Neural crest cell (in vitro differentiated cells): Measurements from ENCODE around the gene FBXO15. TPM values are rescaled to one million over a fixed set of nuclear protein-coding genes. Genes with fewer than 3 reads are reported as not detected.

Source experiments
- DNase-seq: peaks from one replicate; pipeline ENCODE4 v3.0.0; 2021; ENCODE audit warnings: low read depth, mixed read lengths, low spot score
- H3K27ac Mint-ChIP-seq: one replicate; pipeline ENCODE4 v1.8.0; 2021; ENCODE audit warnings: mild to moderate bottlenecking, mixed read lengths; ENCODE audit not compliant: unreplicated experiment
- H3K27me3 Mint-ChIP-seq: 2 replicates; pipeline ENCODE4 v1.8.0; 2021; ENCODE audit warnings: low read depth, mild to moderate bottlenecking, mixed read lengths
- H3K36me3 Mint-ChIP-seq: 2 replicates; pipeline ENCODE4 v1.8.0; 2021; ENCODE audit warnings: low read depth, mild to moderate bottlenecking, mixed read lengths
- H3K4me1 Mint-ChIP-seq: 2 replicates; pipeline ENCODE4 v1.8.0; 2021; ENCODE audit warnings: mixed read lengths
- H3K4me3 Mint-ChIP-seq: one replicate; pipeline ENCODE4 v1.8.0; 2021; ENCODE audit warnings: mild to moderate bottlenecking, mixed read lengths
- H3K9me3 Mint-ChIP-seq: 2 replicates; pipeline ENCODE4 v1.8.0; 2021; ENCODE audit warnings: mixed read lengths
- total RNA-seq: library from RNA; stranded (reverse); gene quantifications from 2 replicates; pipeline ENCODE4 v1.2.1, GENCODE V29; 2021
- TF ChIP-seq, protein P1 (sequence below): fragments of 200-600 bp; sonication (generic); conservative IDR thresholded peaks from 2 replicates; pipeline ENCODE4 v1.5.0; 2021; ENCODE audit warnings: antibody characterized with exemption, mild to moderate bottlenecking

The FBXO15 gene
- total RNA-seq, 1 donor from 2014 or later = 1.7 TPM

DNA sequence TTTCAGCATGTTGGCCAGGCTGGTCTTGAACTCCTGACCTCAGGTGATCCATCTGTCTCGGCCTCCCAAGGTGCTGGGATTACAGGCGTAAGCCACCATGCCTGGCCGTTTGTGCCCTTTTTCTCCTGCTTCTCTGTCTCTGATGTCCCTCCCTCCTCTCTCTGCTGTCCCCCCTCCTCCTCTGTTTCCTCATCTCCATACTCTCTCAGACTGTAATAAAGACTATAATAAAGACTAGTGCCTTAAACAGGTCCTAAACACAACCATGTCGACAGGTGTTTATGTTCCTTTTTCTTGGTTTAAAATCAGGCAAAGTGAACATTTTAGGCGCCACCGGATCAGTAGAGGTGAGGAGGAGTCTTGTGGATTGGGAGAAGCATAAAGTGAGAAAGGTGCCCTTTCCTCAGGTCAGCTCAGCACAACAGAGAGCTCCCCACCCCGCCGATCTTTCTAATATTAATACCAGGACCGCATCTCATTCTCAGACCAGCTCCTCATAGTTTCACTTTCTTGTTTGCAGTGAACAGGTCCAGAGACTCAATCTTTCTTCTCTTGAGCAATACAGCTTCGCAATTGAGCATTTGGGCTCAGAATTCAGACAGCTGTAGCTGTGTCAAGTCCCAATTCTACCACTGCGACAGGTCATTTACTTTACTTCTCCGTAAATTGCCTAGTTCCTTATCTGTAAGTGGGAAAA is 24.4 kb upstream of the FBXO15 start:
- no peak overlapping the region for H3K4me3 Mint-ChIP-seq
- H3K27me3 Mint-ChIP-seq = peaks cover 50% of the 10 kb centered on the region
- H3K4me1 Mint-ChIP-seq = no peaks in the 10 kb centered on the region
- DNase-seq = no peak
- no peak overlapping the region for H3K27ac Mint-ChIP-seq
- H3K9me3 Mint-ChIP-seq = no peaks in the 10 kb centered on the region
- no peaks in the 10 kb centered on the region for H3K36me3 Mint-ChIP-seq
- TF ChIP-seq, protein P1, sequence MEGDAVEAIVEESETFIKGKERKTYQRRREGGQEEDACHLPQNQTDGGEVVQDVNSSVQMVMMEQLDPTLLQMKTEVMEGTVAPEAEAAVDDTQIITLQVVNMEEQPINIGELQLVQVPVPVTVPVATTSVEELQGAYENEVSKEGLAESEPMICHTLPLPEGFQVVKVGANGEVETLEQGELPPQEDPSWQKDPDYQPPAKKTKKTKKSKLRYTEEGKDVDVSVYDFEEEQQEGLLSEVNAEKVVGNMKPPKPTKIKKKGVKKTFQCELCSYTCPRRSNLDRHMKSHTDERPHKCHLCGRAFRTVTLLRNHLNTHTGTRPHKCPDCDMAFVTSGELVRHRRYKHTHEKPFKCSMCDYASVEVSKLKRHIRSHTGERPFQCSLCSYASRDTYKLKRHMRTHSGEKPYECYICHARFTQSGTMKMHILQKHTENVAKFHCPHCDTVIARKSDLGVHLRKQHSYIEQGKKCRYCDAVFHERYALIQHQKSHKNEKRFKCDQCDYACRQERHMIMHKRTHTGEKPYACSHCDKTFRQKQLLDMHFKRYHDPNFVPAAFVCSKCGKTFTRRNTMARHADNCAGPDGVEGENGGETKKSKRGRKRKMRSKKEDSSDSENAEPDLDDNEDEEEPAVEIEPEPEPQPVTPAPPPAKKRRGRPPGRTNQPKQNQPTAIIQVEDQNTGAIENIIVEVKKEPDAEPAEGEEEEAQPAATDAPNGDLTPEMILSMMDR = no peak

DNA sequence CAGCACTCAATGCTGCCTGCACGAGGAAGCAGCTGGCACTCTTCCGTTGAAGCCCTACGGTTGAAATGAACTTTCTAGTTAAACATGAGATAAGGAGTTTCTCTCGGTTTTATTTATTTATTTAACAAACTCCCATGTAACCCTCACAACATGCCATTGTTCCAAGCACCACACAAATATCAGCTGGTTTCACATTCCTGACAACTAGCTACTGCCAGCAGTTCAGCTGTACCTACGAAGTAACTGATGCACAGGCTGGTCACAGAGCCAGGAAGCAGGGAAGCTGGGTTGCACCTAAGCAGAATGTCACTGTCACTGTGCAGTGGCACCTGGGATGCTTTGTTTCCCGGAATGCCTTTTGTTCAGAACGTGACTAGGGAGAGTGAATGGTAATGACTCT is 18.8 kb upstream of the FBXO15 start:
- DNase-seq = no peak
- no peak overlapping the region for H3K4me3 Mint-ChIP-seq
- TF ChIP-seq, protein P1 = no peak
- H3K27ac Mint-ChIP-seq = no peak overlapping the region
- H3K9me3 Mint-ChIP-seq = no peaks in the 10 kb centered on the region
- H3K27me3 Mint-ChIP-seq = peaks cover 20% of the 10 kb centered on the region
- H3K4me1 Mint-ChIP-seq = no peaks in the 10 kb centered on the region
- H3K36me3 Mint-ChIP-seq = peaks cover 3% of the 10 kb centered on the region

DNA sequence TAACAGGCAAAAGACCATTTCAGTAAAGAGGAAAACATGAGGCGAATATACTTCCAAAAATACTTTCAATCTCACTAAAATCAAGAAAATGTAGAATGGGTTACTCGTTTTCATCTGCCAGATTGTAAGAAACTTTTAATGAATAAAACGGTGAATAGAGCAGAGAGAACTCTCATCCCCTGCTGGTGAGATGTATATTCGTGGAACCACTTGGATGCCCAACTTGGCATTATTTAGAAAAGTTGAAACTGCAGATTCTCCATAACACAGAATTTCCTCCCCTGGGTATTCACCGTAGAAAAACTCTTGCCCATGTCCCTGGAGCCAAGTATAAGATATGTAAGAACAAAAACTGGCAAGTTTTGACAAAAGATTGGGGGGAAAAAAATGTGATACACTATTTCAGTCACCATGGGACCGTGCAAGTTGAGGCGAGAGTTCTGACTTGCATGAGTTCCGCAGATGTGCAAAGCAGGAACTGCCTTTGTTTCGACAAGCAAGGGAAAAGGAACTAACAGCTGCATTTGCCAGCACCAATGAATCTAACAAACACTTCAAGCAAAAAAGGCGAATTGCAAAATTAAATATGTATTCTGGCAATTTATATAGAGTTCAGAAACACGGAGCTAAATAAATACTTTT is 15.5 kb upstream of the FBXO15 start:
- TF ChIP-seq, protein P1 = no peak
- Mint-ChIP-seq H3K4me3 (no peak overlapping the region), H3K4me1 (no peaks in the 10 kb centered on the region), H3K27ac (no peak overlapping the region), H3K9me3 (no peaks in the 10 kb centered on the region), H3K36me3 (peaks cover 8% of the 10 kb centered on the region), H3K27me3 (no peaks in the 10 kb centered on the region)
- DNase-seq = no peak

DNA sequence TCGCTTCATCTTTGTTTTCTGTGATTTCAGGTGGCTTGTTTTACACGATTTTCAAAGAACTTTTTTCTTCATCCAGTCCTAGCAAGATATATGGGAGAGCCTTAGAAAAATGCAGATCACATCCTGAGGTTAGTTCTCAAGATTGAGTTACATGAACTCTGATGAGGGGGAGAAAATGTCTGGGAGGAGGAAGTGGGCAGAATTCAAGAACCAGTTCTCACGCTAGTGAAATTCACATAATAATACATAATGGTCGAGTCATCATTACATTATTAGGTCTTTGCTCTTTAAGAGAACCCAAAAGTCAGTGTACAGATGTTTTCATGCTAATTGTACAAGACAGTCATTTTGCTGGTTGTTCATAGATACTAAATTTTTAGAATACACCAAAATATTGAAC is 7.6 kb upstream of the FBXO15 start:
- no peak overlapping the region for H3K4me3 Mint-ChIP-seq

DNA sequence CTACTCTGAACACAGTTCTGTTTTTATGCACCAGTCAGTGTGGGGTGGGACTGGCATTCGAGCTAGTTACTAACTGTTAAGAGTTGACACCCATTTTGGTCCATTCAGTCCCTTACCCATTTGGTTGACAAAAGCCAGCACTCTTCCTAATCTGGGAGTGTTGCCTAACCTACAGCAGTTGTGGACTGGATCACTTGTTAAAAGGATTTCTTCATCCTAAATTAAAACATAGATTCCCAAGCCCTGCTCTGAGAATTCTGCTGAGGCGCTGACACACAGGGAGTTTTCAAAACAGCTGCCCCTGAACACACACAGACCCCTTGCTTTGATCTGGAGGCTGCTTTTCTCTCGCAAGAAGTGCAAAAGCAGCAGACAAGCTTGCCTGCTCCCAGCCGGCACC is 7.1 kb upstream of the FBXO15 start:
- H3K9me3 Mint-ChIP-seq = no peaks in the 10 kb centered on the region
- DNase-seq = no peak
- peaks cover 6% of the 10 kb centered on the region for H3K36me3 Mint-ChIP-seq
- TF ChIP-seq, protein P1 = no peak
- H3K27ac Mint-ChIP-seq = no peak overlapping the region
- H3K27me3 Mint-ChIP-seq = no peaks in the 10 kb centered on the region
- no peak overlapping the region for H3K4me3 Mint-ChIP-seq
- H3K4me1 Mint-ChIP-seq = peaks cover 16% of the 10 kb centered on the region

More for the DNA sequence above, 7.6 kb upstream of the FBXO15 start:
- no peak for DNase-seq
- H3K36me3 Mint-ChIP-seq = peaks cover 6% of the 10 kb centered on the region
- no peaks in the 10 kb centered on the region for H3K9me3 Mint-ChIP-seq
- H3K27ac Mint-ChIP-seq = no peak overlapping the region
- TF ChIP-seq, protein P1 = no peak
- H3K27me3 Mint-ChIP-seq = no peaks in the 10 kb centered on the region
- H3K4me1 Mint-ChIP-seq = peaks cover 12% of the 10 kb centered on the region
